NCI-H345 treated with DMSO at 0.1 percent for 48 hours (cell line): ENCODE data around the gene PRDM1.
A peak's percentile ranks its signal among the peaks of the same experiment; 100 is the strongest.

Experiments used
- DNase-seq: peaks from one replicate; lab custom pipeline; 2025; ENCODE audit not compliant: unreplicated experiment; lab: John Stamatoyannopoulos, UW

The PRDM1 gene

DNA sequence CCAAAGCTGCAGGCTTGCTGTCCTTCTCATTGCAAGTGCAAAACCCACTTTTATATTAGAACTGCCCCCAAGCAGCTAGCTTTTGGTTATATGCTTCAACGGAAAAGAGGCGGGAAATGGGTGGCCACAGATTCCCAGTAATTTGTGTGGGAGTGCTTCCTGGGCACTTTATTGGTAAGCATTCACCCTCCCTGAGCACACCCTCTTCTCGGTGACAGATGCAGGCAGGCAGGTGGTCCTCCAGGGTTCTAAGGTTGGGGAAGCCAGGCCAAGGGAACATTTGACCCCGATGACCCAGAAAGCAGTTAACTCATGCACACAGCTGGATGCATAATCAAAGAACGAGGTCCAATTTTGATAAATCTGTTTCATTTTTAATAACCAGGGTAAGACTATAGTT is 29.1 kb downstream of the PRDM1 start:
- DNase-seq = no peak

DNA sequence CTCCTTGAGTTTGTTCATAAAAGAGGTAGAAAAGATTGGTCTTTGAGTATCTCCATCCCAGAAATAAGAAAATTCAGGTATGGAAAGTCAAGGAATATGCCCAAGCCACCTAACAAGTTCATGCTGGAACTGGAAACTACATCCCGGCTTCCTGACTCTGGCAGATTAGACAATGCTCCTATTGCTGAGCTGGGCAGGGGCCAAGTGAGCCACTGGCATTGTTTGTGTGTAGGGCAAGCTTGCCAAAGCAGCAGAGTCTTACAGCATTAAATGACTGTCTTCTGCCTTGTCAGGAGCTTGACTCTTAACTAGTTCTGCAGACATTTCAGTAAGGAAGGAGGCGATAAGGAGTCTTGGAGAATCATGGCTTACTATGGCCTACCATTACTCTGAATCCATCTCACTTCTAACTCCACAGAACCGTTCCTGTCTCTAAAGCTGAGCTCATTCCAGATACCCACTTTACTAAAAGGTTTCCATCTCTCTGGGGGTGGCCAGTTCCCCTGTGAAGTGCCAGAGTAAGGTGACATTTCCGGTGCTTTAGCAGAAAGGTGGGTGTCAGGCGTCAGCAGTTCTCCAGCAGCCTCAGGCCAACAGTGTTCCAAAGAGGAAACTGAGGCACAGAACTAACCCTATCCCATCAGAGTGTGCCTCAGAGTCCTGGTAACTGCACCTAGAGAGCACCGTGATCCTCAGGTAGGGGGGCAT is 30.1 kb downstream of the PRDM1 start:
- no peak for DNase-seq

DNA sequence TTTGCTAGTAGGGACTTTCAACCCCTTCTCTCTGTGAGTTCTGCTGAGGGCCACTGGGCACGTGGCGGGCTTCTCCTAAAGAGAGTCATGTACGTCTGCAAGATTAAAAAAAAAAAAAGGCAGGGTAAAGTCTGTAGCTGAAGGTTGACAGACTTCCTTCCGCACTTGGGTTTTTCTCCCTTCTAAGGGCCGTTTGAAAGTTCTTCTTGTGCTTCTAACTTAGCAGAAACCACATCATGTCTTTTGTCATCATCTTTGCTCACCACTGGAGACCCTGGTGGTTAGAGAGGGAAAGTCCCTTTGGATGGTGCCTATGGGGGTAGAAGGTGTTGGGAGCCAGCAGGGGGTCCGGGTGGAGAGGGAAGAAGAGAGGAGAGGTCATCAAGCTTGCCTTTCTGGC is 31.4 kb downstream of the PRDM1 start:
- DNase-seq = no peak

DNA sequence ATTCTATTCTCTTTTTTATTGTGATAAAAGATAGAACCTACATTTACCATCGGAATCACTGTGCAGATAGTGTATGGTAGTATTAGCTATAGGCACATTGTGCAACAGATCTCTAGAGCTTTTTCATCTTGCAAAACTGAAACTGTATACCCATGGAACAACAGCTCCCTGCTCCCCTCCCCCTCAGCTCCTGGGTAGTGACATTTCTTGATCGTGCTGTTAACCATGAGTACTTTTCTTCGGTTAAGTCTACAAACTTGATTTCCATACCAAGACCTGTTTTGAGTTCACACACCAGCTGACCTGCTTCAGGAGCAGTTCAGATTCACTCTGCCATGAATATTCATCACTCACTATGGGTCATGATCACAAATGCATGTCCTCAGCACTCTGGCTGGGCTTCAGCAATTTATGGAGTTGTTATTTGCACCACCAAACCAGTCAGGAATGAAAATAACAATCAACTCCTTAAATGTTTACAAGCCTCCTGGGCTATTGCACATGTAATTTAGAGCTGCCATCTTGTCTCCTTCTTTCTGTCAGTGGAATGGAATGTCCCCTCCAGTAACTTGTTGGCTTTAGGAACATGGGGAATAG is 32.8 kb downstream of the PRDM1 start:
- DNase-seq = no peak

DNA sequence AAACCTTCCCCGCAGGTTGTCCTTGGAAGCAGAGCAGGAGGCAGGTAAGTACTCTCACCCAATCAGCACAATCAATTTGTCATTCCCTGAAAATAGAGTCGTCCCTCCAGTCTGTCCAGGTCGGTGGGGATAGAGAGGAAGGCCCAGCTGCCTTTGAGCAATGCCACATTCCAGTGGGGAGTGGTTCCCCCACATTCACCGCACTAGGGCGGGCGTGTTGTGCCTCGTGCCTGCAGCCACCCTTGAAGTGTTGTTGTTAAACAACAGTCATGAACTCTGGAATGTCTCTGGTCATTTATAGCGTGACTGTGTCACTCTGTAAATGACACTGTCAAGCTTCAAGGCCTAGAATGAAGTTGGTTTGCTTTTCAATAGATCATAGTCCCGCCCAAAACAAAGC is 33.4 kb downstream of the PRDM1 start:
- no peak for DNase-seq

DNA sequence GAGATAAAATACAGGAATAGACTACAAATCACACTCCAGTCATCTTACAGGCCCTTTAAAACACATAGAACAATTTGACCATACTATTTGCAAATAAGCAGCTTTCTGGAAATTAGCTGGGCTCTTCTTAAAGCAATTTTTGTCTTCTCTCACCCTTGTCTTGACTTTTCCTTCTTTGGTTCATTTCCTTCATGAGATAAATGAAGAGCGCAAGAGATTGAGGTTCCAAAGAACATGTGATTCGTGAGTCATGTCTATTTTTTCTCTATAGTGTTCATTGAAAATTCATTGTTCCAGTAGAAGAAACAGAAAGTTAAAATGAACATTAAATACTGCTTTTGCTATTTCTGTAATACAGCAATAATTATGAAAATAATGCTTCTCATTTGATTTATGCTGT is 33.9 kb downstream of the PRDM1 start:
- no peak for DNase-seq

DNA sequence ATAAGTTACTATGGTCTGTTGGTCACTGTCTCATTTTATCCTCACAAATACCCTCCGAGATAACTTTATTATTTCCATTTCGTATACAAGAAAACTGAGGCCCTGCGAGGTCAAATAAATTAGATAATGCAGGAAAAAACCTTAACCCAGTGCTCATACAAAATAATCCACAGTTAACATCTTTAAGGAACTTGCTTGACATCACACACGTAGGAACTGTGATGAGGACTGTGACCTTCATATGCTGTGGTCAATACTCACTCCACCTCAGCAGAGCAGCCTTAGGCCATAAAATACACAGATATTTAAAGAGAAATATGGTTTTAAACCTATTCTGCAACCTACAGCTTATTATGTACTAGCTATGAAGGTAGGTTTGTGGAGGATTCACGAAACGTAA is 34.3 kb downstream of the PRDM1 start:
- DNase-seq = no peak

DNA sequence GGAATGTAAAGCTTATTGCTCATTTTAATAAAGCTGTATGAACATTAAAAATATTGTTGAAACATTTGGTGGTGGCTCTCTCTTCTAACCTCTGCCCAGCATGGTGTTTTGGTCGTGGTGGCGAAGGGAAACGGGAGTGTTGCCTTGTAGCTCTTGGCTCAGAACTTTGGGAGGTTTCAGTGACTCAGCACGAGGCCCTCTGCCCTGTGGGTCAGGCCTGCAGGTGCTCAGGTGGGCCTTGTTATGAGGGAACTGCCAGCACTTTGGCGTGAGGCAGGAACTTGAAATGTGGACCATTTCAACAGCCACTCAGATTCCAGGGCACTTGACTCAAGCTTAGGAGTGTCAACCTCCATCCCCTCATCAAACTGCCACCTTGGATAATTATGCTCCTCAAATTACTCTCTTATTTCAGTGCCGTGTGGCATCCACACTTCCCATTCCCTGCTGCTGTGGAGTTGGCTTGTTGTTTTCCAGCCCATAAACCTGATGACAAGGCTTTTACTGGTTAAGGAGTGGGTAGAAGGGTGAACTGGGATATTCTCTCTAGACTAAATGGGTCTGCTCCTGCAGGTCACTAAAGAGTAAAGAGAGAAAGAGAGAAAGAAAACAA is 36.3 kb downstream of the PRDM1 start:
- no peak for DNase-seq

DNA sequence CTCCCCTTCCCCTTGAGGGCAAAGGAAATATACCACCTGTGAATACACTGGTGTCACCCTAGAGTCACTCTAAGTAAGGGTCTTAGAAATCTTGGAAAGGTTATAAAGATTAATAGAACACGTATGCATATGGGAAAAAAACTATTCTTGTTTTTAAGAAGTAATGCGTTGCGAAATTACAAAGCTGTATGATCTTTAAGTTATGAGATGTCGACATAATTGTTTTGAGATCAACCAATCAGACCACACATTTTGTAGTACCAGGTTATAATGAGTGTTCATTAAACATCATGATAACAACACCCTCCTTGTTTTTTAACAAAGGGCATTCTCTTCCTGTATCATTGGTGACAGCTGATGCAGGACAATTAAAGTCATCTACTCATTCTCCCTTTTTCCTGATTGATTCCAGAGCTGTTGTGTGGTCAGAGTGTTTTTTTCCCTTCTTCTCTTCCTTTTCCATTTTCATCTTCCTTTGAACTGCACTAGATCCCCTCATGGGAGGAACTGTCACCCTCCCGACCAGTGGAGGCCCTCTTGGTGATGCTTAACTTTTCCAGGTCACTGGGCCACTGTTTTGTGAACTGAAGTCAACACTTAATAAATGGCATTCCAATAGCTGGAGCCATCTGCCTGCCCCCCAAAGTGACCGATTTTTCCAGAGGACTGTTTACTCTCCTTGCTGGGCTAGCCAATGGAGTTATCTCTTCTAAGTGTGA is 37.0 kb downstream of the PRDM1 start:
- DNase-seq = no peak

DNA sequence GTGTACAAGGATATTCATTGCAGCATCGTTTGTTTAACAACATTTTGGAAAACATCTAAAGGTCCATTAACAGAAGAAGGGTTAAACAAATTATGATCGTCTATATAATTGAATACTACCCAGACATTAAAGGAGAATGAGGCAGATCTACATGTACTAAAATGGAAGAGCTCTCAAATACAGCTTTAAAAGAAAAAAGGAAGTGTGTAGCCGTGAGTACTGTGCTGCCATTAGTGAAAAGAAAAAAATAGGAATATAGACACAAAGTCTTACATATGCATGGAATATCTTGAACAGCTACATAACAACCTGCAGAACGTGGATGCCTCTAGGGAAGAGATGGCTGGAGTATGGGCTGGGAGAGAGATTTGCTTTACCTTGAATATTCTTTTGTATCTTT is 37.9 kb downstream of the PRDM1 start:
- DNase-seq = no peak

DNA sequence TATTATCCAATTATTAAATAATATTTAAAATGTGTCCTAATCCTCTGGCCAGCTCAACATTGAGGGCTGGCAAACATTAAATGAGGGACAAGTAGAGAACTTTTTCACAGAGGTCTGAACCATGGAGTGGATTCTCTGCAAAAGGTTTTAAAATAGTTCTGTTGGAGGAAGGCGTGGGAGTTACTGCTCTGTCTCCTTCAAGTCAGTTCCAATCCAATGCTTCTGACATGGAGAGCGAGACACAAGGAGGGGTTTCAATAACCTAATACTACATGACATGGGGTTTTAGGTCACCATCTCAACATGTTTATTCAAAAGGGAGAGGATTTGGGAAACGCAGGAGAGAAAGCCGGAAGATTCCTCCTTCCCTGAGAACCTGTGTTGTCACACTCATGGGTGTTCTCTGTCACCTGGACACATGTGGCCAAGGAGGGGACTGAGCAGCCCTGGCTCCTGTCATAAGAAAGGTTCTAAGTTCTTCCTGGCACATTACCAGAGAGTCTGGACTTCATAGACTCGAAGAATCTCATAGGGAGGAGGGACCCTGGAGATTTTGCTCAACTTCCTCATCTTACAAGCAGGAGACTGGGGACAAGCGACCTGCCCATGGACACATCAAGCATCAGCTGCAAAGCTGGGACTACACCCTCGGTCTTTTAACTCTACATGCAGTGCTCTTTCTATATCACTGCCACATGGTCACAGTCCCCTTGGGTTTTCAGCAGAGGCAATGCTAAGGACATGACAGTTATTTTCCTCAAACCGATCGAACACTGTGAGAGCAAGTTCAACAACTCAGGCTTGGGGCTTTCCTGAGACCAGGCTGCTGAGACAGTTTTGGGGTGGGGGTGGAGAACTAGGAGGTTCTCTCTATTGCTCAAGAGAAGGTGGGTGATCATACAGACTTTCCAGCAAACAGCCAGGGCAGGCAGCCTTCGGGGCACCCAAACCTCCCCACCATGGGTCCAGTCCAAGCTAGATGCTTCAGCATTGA is 38.6 kb downstream of the PRDM1 start:
- no peak for DNase-seq

DNA sequence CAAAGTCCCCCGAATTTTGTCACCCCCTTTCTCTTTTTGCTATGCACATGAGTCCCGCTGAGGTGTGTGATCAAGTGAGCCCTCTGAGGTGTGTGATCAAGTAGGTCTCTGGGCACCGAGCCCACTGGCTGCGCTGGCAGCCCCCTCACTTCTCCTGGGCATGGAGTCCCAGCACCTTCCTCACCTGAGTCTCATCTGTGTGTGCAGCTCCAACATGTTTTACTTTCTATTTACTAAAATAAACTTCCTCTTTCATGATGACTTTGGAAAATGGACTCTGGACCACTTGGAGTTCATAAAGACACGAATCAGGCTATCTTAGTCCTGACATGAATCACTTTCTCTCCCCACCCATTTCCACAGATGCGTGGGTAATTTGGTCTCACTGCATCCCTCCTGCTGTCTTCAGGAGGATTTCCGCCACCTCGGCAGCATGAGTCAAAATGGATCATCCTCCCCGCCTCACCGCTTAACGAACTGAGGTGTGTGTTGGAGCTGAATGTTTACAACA is 39.8 kb downstream of the PRDM1 start:
- no peak for DNase-seq

DNA sequence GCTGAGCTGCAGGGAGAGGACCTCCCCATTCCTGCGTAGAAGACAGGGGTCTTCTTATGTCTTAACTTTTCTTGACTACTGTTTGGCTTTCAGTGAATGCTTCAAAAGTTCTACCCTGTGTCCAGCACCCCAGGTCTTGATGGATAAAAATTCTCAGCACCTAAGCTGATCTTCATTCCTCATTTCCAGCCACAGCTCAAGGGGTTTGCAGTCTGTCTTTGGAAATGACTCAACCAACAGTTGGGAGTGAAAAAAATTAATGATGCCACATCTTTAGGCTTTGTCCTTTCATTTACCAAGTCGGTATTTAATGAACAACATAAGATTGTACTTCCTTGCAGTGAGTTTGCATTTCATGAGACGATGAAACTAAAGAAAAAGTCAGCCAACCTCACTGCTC is 40.3 kb downstream of the PRDM1 start:
- no peak for DNase-seq

DNA sequence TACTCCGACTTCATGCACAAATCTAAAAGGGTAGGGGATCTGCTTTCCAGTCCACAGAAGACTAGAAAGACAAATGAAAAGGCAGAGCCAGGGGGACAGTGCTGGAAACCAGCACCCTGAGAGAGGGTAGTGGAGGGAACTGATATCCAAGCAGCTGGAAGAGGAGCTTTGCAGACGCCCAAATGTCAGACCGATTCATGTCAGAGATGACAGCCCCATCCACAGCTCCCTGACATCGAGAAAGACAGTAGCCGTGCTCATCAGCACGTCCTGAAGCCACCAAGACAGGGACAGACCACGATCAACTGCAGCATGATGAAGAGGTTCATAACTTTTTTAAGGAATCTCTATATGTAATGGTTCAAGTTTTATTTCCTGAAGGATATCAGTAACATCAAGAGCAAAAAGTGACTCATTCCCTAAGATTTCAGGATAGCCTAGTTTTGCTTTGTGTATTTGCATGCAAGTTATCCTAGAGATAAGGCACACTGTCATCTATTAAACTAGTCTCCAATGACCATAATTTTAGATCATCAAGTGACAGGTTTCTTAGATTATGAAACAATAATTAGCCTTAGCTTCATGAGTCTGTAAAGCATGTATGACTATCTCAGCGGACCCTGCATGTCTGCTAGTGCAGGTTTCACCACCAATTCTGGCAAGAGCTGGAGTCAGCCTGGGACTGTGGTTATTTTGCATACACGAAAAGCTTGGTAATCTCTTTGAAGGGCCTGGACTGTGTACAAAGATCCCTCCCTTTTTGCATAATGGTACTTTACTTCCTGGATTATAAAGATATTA is 43.0 kb downstream of the PRDM1 start:
- no peak for DNase-seq

DNA sequence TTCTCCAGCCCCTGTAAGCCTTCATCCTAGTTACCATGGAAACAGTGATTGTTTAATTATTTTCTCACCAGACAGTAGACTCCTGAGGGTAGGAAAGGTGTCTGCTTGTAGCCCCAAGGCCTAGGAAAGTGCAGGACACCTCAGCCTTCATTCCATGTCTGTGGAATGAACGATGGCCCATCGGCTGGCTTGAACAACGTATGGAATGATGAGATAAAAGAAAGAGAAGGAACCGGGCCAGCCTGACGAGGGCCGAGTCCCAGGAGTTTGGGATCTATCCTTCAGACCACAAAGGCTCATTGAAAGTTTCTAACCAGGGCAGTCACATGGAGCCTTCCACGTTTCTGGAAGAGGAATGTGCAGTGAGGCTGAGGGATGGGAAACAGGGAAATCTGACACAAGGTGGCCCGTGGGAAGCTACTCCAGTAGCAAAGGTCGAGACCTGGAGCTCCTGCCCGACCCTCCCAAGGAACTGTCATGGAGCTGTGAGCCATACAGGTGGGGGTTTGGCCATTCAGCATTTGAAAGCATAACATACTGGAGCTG is 46.1 kb downstream of the PRDM1 start:
- DNase-seq = no peak

DNA sequence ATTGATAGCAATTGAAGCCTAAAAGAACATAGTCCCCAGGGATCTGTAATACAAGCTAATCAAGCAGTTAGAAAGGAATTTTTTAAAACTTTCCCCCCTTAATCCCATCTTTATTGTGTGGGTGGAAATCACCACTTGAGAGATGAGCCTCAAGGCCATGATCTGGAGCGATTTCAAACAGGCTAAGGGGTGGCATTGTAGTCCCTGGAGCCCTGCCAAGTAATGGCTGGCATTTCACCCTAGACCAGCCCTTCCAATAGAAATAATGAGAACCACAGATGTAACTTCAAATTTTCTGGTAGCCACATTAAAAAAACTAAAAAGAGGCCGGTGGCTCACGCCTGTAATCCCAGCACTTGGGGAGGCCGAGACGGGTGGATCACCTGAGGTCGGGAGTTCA is 46.9 kb downstream of the PRDM1 start:
- peak; percentile 3 for DNase-seq

DNA sequence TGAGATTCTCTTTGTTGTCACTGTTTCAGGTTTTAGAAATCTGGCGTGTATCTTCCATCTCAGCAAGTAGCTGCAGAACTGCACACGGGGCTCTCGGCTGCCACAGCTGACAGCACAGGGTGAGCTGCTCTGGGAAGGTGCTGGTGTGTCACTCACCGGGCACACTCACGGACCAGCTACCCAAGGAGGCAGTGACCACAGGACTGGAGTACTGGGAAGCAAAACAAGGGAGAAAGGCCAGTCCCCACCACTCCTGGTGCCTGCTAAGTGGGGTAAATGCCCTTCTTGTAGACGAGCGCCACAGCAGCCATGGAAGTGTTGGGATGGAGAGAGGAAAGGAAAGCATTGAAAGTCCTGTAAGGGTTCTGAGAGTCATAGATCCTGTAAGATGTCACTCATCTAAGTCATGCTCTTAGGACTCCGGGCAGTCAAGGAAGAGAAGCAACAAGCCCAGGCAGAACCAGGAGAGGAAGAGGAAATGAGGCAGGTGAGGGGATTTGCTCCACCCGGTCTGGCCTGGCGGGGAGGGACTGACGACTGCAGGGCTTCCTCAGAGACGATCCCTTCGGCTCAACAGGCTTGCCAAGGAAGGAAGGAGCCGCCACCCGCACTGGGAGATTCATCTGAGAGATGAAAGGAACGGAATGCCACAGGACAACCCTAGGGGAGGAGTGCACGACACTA is 48.1 kb downstream of the PRDM1 start:
- no peak for DNase-seq

DNA sequence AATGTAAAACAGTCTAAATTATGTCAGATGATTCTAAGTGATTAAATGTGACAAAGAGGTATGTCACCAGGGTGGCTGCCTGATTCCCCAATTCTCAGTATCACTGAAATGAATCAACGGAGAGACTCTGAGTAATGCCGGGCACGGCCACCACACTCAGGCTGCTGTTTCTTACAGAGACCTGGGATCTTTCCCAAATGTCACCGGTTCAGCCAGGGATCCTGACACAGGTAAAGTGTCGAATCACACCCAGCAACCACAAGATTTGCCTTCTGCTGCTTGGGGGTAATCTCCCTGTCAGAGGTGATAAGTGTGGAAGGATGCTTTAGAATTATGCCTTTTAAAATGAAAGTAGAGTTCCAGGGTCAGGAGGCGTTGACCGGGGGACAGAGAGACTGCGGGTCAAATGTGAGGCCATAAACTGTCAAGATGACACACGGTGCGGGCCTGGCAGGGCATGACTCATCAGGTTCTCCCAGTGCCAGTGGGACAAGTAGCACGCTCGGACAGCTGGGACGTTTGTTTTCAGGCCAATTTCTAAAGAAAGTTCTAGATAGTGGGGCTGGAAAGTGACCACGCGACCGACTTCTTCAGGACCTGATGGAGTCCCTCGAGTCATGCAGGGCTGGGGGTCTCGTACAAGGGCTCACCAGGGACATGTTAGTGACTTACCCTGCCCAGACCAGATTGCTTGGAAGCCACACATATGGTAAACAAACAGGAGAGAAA is 48.9 kb downstream of the PRDM1 start:
- DNase-seq = no peak
